IMR-90 (cell line): ENCODE results near the gene HOMER3. TPM values are rescaled to one million over a fixed set of nuclear protein-coding genes. Genes with fewer than 3 reads are reported as not detected.

Experiments used
- ATAC-seq: fragments of 200-7000 bp; cut with Tn5 transposase; 2 replicates; pipeline ENCODE4 v1.9.1; 2020; ENCODE audit warnings: low read depth, mild to moderate bottlenecking, moderate library complexity
- BruUV-seq: library from RNA; stranded (reverse); fragments of 400-500 nt; replicated peaks from 2 replicates; lab custom pipeline; 2021; lab: Mats Ljungman, UMichigan
- CTCF ChIA-PET: fragments of 300-600 bp; formaldehyde crosslinking; extraction: SDS; loops from one replicate; lab custom pipeline; 2021; ENCODE audit warnings: antibody characterized with exemption; lab: Yijun Ruan, JAX
- POLR2A ChIA-PET: fragments of 300-600 bp; sonication (Branson Sonifier 250); formaldehyde crosslinking; loops from one replicate; lab custom pipeline; 2022; ENCODE audit warnings: antibody characterized with exemption; ENCODE audit not compliant: unreplicated experiment; lab: Charles Lee
- DNase-seq: peaks from one replicate; pipeline ENCODE4 v3.0.0; 2013
- H2AFZ ChIP-seq: replicated peaks from 2 replicates; pipeline ENCODE3; 2013; ENCODE audit warnings: low read length, mild to moderate bottlenecking; ENCODE audit not compliant: poor library complexity
- H2AK5ac ChIP-seq: 2 replicates; pipeline ENCODE4 v1.6.1; 2013; ENCODE audit warnings: low read depth, low read length, inconsistent platforms
- H2AK9ac ChIP-seq: replicated peaks from 2 replicates; pipeline ENCODE3; 2013; ENCODE audit warnings: mild to moderate bottlenecking, low read depth, low read length, moderate library complexity; ENCODE audit not compliant: poor library complexity
- H2BK120ac ChIP-seq: 2 replicates; pipeline ENCODE4 v1.6.1; 2013; ENCODE audit warnings: low read depth, low read length, inconsistent platforms
- H2BK15ac ChIP-seq: 3 replicates; pipeline ENCODE4 v1.6.1; 2013; ENCODE audit warnings: low read depth, low read length, inconsistent platforms
- H2BK20ac ChIP-seq: 2 replicates; pipeline ENCODE4 v1.6.1; 2013; ENCODE audit warnings: low read depth, mild to moderate bottlenecking, inconsistent platforms, low read length, moderate library complexity
- H2BK5ac ChIP-seq: 2 replicates; pipeline ENCODE4 v1.6.1; 2013; ENCODE audit warnings: mild to moderate bottlenecking, low read depth, low read length, inconsistent platforms; ENCODE audit not compliant: poor library complexity, severe bottlenecking
- H3K14ac ChIP-seq: replicated peaks from 2 replicates; pipeline ENCODE4 v1.6.1; 2013; ENCODE audit warnings: low read depth, low read length, inconsistent platforms
- H3K18ac ChIP-seq: 2 replicates; pipeline ENCODE4 v1.6.1; 2013; ENCODE audit warnings: low read depth, low read length, control low read depth
- H3K23ac ChIP-seq: 2 replicates; pipeline ENCODE4 v1.6.1; 2013; ENCODE audit warnings: low read depth, low read length, inconsistent platforms
- H3K27ac ChIP-seq: 2 replicates; pipeline ENCODE4 v1.5.1; 2013; ENCODE audit warnings: mild to moderate bottlenecking, control low read depth, low read length; ENCODE audit not compliant: insufficient read depth
- H3K27me3 ChIP-seq: 2 replicates; pipeline ENCODE4 v1.6.1; 2013; ENCODE audit warnings: low read length; ENCODE audit not compliant: control insufficient read depth, insufficient read depth
- H3K36me3 ChIP-seq: 2 replicates; pipeline ENCODE4 v1.6.1; 2013; ENCODE audit warnings: low read length, mixed read lengths; ENCODE audit not compliant: control insufficient read depth, insufficient read depth
- H3K4ac ChIP-seq: 2 replicates; pipeline ENCODE4 v1.6.1; 2013; ENCODE audit warnings: low read depth, low read length, inconsistent platforms
- H3K4me1 ChIP-seq: 2 replicates; pipeline ENCODE4 v1.6.1; 2013; ENCODE audit warnings: low read length, mixed read lengths; ENCODE audit not compliant: control insufficient read depth, insufficient read depth
- H3K4me2 ChIP-seq: 2 replicates; pipeline ENCODE4 v1.6.1; 2013; ENCODE audit warnings: low read depth, mild to moderate bottlenecking, control low read depth, low read length, moderate library complexity
- H3K4me3 ChIP-seq: 2 replicates; pipeline ENCODE4 v1.5.1; 2013; ENCODE audit warnings: low read depth, mild to moderate bottlenecking, control low read depth, low read length, moderate library complexity; ENCODE audit not compliant: insufficient read depth
- H3K56ac ChIP-seq: 2 replicates; pipeline ENCODE4 v1.6.1; 2013; ENCODE audit warnings: low read length, inconsistent platforms; ENCODE audit not compliant: insufficient read depth; ENCODE audit errors: extremely low read depth
- H3K79me1 ChIP-seq, 2 experiments: 2 replicates each; pipeline ENCODE4 v1.6.1; 2013; ENCODE audit warnings: low read length in 2 of 2, inconsistent platforms in 1 of 2, low read depth in 1 of 2
- H3K9ac ChIP-seq: 2 replicates; pipeline ENCODE4 v1.6.1; 2013; ENCODE audit warnings: low read depth, low read length, control low read depth
- H3K9me1 ChIP-seq: 2 replicates; pipeline ENCODE4 v1.6.1; 2013; ENCODE audit warnings: low read length, inconsistent platforms; ENCODE audit not compliant: insufficient read depth
- H3K9me3 ChIP-seq: 2 replicates; pipeline ENCODE4 v1.6.1; 2013; ENCODE audit warnings: low read length; ENCODE audit not compliant: control insufficient read depth, insufficient read depth
- H4K20me1 ChIP-seq: 2 replicates; pipeline ENCODE4 v1.6.1; 2013; ENCODE audit warnings: low read length, inconsistent platforms; ENCODE audit not compliant: insufficient read depth
- H4K5ac ChIP-seq: 2 replicates; pipeline ENCODE4 v1.6.1; 2013; ENCODE audit warnings: mild to moderate bottlenecking, low read depth, low read length, control low read depth
- H4K8ac ChIP-seq, 2 experiments: 2 replicates each; pipeline ENCODE4 v1.6.1; 2013; ENCODE audit warnings: low read depth in 2 of 2, low read length in 2 of 2, control low read depth in 1 of 2, inconsistent platforms in 1 of 2
- H4K91ac ChIP-seq: 2 replicates; pipeline ENCODE4 v1.6.1; 2013; ENCODE audit warnings: low read depth, low read length, inconsistent platforms; ENCODE audit not compliant: insufficient read depth
- BHLHE40 ChIP-seq: fragments of 150-350 bp; IDR thresholded peaks from 2 replicates; pipeline ENCODE4 v1.6.1; 2016; ENCODE audit warnings: mild to moderate bottlenecking, low read depth, low read length
- CEBPB ChIP-seq: IDR thresholded peaks from 2 replicates; pipeline ENCODE4 v1.6.1; 2012; ENCODE audit warnings: low read depth, low read length, improper control_type of control experiment
- CHD1 ChIP-seq: IDR thresholded peaks from 2 replicates; pipeline ENCODE4 v1.6.1; 2012; ENCODE audit warnings: low read depth, low read length, improper control_type of control experiment
- ELK1 ChIP-seq: fragments of 150-350 bp; IDR thresholded peaks from 2 replicates; pipeline ENCODE4 v1.6.1; 2016; ENCODE audit warnings: low read depth, mild to moderate bottlenecking, low read length, moderate library complexity, borderline replicate concordance
- FOS ChIP-seq: fragments of 150-350 bp; IDR thresholded peaks from 2 replicates; pipeline ENCODE4 v1.6.1; 2016; ENCODE audit warnings: low read depth, low read length
- MAFK ChIP-seq: IDR thresholded peaks from 2 replicates; pipeline ENCODE4 v1.6.1; 2012; ENCODE audit warnings: low read depth, low read length, improper control_type of control experiment
- MAZ ChIP-seq: IDR thresholded peaks from 2 replicates; pipeline ENCODE4 v1.6.1; 2012; ENCODE audit warnings: low read depth, mild to moderate bottlenecking, low read length, improper control_type of control experiment, moderate library complexity, borderline replicate concordance
- MXI1 ChIP-seq: IDR thresholded peaks from 2 replicates; pipeline ENCODE4 v1.6.1; 2012; ENCODE audit warnings: low read depth, mild to moderate bottlenecking, low read length, moderate library complexity, borderline replicate concordance
- NFE2L2 ChIP-seq: fragments of 150-350 bp; IDR thresholded peaks from 2 replicates; pipeline ENCODE4 v1.6.1; 2016; ENCODE audit warnings: low read depth, mild to moderate bottlenecking, low read length
- POLR2A ChIP-seq: IDR thresholded peaks from 2 replicates; pipeline ENCODE4 v1.6.1; 2012; ENCODE audit warnings: mild to moderate bottlenecking, low read depth, low read length
- RAD21 ChIP-seq: IDR thresholded peaks from 2 replicates; pipeline ENCODE4 v1.6.1; 2012; ENCODE audit warnings: low read length, improper control_type of control experiment
- RCOR1 ChIP-seq: IDR thresholded peaks from 2 replicates; pipeline ENCODE4 v1.6.1; 2012; ENCODE audit warnings: mild to moderate bottlenecking, low read length, improper control_type of control experiment; ENCODE audit not compliant: insufficient replicate concordance
- RFX5 ChIP-seq: IDR thresholded peaks from 2 replicates; pipeline ENCODE4 v1.8.0; 2012; ENCODE audit warnings: low read depth, mild to moderate bottlenecking, low read length, moderate library complexity
- SMC3 ChIP-seq: fragments of 150-350 bp; IDR thresholded peaks from 2 replicates; pipeline ENCODE4 v1.6.1; 2016; ENCODE audit warnings: low read depth, mild to moderate bottlenecking, antibody characterized with exemption, low read length, moderate library complexity
- WGBS, 2 experiments: methylation state at CpG; one replicate each; pipeline versions ENCODE4 v1.1.5 to v1.1.7; 2013; ENCODE audit warnings: missing lambda C conversion rate in 2 of 2; ENCODE audit not compliant: insufficient read length in 1 of 2; ENCODE audit errors: extremely low coverage in 2 of 2; 5-methylcytosine and 5-hydroxymethylcytosine counted together
- dilution Hi-C: fragments of 300-500 bp; cut with HindIII; formaldehyde crosslinking; loops from one replicate; pipeline ENCODE4 v1.14.3; 2018; ENCODE audit warnings: low sequenced_read_pairs; ENCODE audit not compliant: unreplicated experiment
- in situ Hi-C: fragments of 300-500 bp; cut with MboI; formaldehyde crosslinking; loops from 3 replicates; pipeline ENCODE4 v1.14.3; 2019; ENCODE audit warnings: low sequenced_read_pairs, inconsistent platforms, mixed read lengths
- intact Hi-C: fragments of 100-400 bp; cut with micrococcal nuclease; formaldehyde crosslinking; loops from 2 replicates; pipeline ENCODE4 v1.10.0; 2022
- polyA plus RNA-seq, 3 experiments: library from polyadenylated mRNA; depleted of rRNA; stranded (reverse); fragments of >200 nt; gene quantifications; 2 replicates each; pipeline ENCODE4 v1.2.3, GENCODE V29; 2012; ENCODE audit warnings: low replicate concordance in 1 of 3
- total RNA-seq: library from RNA; depleted of rRNA; stranded (reverse); fragments of >200 nt; gene quantifications from 2 replicates; pipeline ENCODE4 v1.2.3, GENCODE V29; 2012
- TF ChIP-seq, protein P1 (sequence below): fragments of 150-350 bp; IDR thresholded peaks from 2 replicates; pipeline ENCODE4 v1.6.1; 2017; ENCODE audit warnings: mild to moderate bottlenecking, antibody characterized with exemption, low read length, low read depth
- TF ChIP-seq, protein P2 (sequence below): conservative IDR thresholded peaks from 2 replicates; pipeline ENCODE4 v1.5.1; 2012; ENCODE audit warnings: mild to moderate bottlenecking, low read depth, low read length, improper control_type of control experiment

The HOMER3 gene
- total and polyA plus RNA-seq, 2 of the 4 experiments (the other 2 are of a cell fraction): 53.4 to 77.0 TPM

GRCh38 chr19:18929311-18929710, 11.7 kb downstream of the HOMER3 start:
- intact Hi-C loops (no loop called here), dilution Hi-C loops (no loop called here), in situ Hi-C loops (no loop called here)
- H2BK5ac ChIP-seq: no peak overlapping the region
- H3K9me3 ChIP-seq: no peaks in the 10 kb centered on the region
- peak overlapping the region; percentile 55 for H2AK9ac ChIP-seq
- H3K56ac ChIP-seq: no peak overlapping the region
- peaks cover 37% of the 10 kb centered on the region for H4K20me1 ChIP-seq
- WGBS, 2 experiments: 73% methylated on average over 2 of the region's 25 CpGs; no CpG with 5 or more reads in 1 of the 2 experiments
- no TSS peak for BruUV-seq
- no peaks in the 10 kb centered on the region for H3K4me1 ChIP-seq
- no peak overlapping the region for H3K4me2 ChIP-seq
- no peak overlapping the region for H2BK120ac ChIP-seq
- no peak overlapping the region for H3K23ac ChIP-seq
- ChIA-PET POLR2A (no interaction called here), CTCF (interaction anchor here (0.6 kb wide), 1 partner anchor 69 kb away, joined by 6 read pairs; no protein-coding TSS in a partner anchor)
- peaks cover 70% of the 10 kb centered on the region for H3K36me3 ChIP-seq
- no peak overlapping the region for H3K27ac ChIP-seq
- DNase-seq (no peak), ATAC-seq (no peak)
- no peak overlapping the region for H3K14ac ChIP-seq
- no peaks in the 10 kb centered on the region; the same call in 1 of the 2 replicates for H3K9me1 ChIP-seq
- H3K4ac ChIP-seq: no peak overlapping the region
- no peak overlapping the region for H4K91ac ChIP-seq
- H2AFZ ChIP-seq: no peak overlapping the region
- H4K8ac ChIP-seq: no peak overlapping the region
- H3K27me3 ChIP-seq: no peaks in the 10 kb centered on the region
- H2BK15ac ChIP-seq: no peak overlapping the region
- no peak overlapping the region for H3K18ac ChIP-seq
- TF ChIP-seq RAD21: no peak
- no peak for TF ChIP-seq BHLHE40
- no peak for TF ChIP-seq MXI1
- no peak for TF ChIP-seq POLR2A
- TF ChIP-seq FOS: no peak
- no peak for TF ChIP-seq ELK1
- TF ChIP-seq, protein P1, sequence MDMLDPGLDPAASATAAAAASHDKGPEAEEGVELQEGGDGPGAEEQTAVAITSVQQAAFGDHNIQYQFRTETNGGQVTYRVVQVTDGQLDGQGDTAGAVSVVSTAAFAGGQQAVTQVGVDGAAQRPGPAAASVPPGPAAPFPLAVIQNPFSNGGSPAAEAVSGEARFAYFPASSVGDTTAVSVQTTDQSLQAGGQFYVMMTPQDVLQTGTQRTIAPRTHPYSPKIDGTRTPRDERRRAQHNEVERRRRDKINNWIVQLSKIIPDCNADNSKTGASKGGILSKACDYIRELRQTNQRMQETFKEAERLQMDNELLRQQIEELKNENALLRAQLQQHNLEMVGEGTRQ: no peak
- no peak for TF ChIP-seq CEBPB
- TF ChIP-seq MAZ: no peak
- TF ChIP-seq, protein P2, sequence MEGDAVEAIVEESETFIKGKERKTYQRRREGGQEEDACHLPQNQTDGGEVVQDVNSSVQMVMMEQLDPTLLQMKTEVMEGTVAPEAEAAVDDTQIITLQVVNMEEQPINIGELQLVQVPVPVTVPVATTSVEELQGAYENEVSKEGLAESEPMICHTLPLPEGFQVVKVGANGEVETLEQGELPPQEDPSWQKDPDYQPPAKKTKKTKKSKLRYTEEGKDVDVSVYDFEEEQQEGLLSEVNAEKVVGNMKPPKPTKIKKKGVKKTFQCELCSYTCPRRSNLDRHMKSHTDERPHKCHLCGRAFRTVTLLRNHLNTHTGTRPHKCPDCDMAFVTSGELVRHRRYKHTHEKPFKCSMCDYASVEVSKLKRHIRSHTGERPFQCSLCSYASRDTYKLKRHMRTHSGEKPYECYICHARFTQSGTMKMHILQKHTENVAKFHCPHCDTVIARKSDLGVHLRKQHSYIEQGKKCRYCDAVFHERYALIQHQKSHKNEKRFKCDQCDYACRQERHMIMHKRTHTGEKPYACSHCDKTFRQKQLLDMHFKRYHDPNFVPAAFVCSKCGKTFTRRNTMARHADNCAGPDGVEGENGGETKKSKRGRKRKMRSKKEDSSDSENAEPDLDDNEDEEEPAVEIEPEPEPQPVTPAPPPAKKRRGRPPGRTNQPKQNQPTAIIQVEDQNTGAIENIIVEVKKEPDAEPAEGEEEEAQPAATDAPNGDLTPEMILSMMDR: no peak
- TF ChIP-seq CHD1: no peak
- TF ChIP-seq RFX5: no peak
- TF ChIP-seq RCOR1: no peak
- TF ChIP-seq MAFK: no peak
- no peak for TF ChIP-seq NFE2L2
- no peak for TF ChIP-seq SMC3
- no peak overlapping the region for H2AK5ac ChIP-seq
- H4K5ac ChIP-seq: no peak overlapping the region
- no peak overlapping the region for H3K9ac ChIP-seq
- H2BK20ac ChIP-seq: no peak overlapping the region
- no peak overlapping the region for H3K4me3 ChIP-seq
- H3K79me1 ChIP-seq: peaks cover 13 to 32% of the 10 kb centered on the region in 2 experiments
